ENCODE data around the gene FANCI.

The FANCI gene

DNA sequence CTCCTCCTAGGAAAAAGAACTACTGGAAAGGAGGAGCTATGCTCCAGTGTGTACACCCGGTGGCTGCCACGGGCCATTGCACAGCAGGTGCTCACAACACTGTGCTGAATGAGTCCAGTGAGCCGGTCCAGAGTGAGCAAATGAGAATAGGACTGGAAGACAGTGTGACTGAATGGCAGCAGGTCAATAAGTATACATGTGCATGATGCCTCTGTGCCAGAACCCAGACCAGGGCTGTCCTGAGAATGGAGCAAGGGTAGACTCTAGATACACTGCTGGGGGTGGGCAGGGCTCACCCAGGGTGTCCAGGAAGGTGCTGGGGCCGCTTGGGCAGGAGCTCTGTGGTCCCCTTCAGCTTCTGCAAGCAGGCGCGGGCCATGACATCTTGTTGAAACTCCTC lies 82.5 kb downstream of the FANCI start:
- no peak overlapping the region for H3K4me3 ChIP-seq (ENCODE audit: low read depth, low read length)
- no peak for DNase-seq (ENCODE audit: low read depth)

DNA sequence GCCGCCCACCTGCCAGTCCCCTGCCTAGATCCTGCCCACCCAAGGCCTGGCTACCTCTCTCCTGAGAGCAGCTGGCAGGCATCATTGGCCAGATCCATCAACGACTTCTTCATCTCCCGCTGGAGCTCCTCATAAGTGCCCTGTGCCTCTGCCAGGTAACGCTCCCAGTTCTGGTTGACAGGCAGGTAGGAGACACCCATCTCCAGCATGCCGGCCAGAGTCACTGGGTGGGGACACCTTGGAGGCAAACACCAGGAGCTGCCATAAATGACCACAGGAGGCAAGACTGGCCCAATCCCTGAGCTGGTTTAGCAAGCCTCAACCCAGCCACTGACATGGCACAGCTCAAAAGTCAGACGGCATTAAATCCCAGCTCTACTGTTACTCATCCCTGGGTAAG lies 83.3 kb downstream of the FANCI start:
- TF ChIP-seq, protein P1, sequence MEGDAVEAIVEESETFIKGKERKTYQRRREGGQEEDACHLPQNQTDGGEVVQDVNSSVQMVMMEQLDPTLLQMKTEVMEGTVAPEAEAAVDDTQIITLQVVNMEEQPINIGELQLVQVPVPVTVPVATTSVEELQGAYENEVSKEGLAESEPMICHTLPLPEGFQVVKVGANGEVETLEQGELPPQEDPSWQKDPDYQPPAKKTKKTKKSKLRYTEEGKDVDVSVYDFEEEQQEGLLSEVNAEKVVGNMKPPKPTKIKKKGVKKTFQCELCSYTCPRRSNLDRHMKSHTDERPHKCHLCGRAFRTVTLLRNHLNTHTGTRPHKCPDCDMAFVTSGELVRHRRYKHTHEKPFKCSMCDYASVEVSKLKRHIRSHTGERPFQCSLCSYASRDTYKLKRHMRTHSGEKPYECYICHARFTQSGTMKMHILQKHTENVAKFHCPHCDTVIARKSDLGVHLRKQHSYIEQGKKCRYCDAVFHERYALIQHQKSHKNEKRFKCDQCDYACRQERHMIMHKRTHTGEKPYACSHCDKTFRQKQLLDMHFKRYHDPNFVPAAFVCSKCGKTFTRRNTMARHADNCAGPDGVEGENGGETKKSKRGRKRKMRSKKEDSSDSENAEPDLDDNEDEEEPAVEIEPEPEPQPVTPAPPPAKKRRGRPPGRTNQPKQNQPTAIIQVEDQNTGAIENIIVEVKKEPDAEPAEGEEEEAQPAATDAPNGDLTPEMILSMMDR (IDR thresholded peaks at IDR 0.05; ENCODE audit: low read depth, low read length, missing control alignments) = no peak
- no peak overlapping the region for H3K4me3 ChIP-seq (ENCODE audit: low read depth, low read length)
- no peak for DNase-seq (ENCODE audit: low read depth)

More for the DNA sequence above, 82.5 kb downstream of the FANCI start:
- TF ChIP-seq, protein P1 (IDR thresholded peaks at IDR 0.05; ENCODE audit: low read depth, low read length, missing control alignments) = no peak

DNA sequence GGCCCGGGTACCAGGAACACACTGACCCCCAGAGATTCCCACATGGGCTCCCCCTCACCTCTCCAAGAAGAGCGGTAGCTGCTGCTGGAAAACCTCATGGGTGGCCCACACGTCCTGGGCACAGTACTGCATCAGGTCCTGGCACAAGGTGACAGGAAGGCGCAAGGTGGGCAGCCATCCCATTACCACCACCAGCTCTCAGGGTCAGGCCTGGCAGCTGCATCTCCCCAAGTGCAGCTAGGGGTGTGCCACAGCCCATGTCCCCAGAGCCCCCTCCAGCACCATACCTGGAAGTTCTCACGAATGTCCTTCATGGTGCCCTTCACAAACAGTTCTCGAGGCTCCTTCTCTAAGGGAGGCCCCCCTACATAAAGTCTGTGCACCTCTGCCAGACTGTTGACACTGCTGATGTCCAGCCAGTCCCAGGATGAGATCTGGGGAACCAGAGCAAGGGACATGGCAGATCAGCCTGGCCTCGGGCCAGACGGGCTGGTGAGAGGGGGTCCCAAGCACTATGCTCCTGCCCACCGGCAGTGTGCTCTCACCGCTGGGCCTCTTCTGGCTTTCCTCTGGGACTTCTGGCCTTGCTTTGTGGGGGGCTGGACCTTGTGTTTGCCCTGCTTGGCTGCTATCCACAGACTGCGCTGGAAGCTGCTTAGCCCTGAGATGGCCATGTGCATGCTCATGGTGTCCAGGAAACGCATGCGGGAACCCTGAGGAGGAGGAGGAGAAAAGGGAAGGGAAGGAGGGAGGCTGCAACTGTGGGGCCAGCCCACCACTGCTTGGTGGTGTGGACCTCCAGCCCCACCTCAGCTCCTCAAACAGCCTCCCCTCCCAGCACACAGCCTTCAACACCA lies 84.8 kb downstream of the FANCI start:
- TF ChIP-seq, protein P1 (IDR thresholded peaks at IDR 0.05; ENCODE audit: low read depth, low read length, missing control alignments) = no peak
- DNase-seq (ENCODE audit: low read depth) = no peak
- H3K4me3 ChIP-seq (ENCODE audit: low read depth, low read length) = no peak overlapping the region

DNA sequence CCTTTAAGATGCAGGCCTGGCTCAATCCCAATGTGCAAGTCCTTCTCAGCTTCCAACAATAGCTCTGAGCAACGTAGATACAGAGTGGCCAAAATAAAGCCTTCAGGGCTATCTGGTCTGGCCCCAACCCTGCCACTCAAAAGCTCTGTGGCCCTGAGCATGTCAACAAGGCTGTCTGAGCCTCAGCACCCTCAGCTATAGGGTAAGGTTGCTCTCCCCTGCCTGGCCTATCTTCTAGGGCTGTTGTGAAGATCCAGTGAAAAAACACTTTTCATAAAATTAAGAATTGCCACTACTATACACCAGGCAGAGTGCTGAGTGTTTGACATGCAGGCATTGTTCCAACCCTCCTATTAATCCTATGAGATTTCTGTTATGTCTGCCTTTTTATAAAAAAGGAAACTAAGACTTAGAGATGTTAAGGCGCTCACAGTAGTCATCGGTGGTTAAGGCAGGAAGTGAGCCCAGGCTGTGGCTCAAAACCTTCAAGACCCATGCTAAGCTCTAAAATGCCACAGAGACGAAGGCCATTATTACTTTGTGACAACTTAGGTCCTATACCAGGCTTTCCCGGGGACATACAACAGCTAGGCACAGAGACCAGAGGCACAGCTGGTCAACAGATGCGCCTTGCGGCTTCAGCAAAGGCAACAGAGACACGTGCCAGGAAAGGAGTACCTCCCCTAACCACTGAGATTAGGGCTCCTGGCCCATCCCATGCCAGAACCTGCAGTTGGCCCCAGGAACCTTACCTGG lies 85.7 kb downstream of the FANCI start:
- no peak overlapping the region for H3K4me3 ChIP-seq (ENCODE audit: low read depth, low read length)
- DNase-seq (ENCODE audit: low read depth) = no peak
- TF ChIP-seq, protein P1 (IDR thresholded peaks at IDR 0.05; ENCODE audit: low read depth, low read length, missing control alignments) = no peak

DNA sequence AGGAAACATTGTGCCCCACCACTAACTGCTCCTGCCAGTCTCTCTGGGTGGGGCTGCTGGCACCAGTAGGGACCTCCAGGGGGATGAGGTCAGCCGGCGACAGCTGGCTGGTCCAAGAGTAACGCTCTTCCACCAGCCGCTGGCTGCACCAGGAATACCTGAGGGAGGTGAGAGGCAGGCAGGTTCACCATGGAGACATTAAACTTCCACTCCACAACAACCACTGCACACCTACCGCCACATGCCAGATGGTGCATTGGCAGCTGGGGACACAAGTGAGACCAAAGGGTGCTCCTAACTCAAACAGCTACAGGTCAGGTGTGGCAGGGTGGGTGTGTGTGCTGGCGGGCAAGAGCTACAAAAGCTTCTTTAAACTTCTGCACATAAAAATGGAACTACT lies 86.3 kb downstream of the FANCI start:
- TF ChIP-seq, protein P1 (IDR thresholded peaks at IDR 0.05; ENCODE audit: low read depth, low read length, missing control alignments) = no peak
- no peak for DNase-seq (ENCODE audit: low read depth)
- H3K4me3 ChIP-seq (ENCODE audit: low read depth, low read length) = no peak overlapping the region

DNA sequence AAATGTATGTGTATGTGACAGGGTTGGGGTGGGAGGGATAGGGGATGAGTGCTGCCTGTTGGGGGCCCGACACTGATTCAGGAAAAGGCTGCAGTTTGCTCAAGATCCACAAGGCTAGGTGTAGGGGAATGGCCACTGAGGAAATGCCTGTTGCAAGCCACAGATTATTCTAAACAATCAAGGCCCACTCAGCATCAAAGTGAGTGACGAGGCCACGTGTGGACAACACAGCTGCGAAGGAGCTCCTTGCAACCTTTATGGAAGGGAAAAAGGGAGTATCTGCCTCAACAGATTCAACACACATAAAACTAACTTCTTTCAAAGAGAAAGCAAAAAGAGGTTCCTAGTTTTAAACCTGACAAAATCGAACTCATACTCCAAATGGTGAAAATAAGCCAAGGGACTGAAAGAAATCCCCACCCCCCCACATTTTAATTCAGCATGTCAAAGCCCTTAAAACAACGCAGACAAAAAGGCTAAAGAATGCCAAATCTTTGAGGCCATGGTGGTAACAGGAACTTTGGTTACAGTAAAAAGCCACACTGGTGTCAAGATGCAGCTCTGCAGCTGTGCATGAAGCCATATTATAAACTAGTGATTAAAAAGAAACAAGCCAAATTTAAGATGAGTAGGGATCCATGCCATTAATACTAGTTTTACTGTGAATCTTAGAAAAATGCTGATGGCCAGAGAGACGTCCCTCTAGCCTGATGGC lies 87.3 kb downstream of the FANCI start:
- TF ChIP-seq, protein P1 (IDR thresholded peaks at IDR 0.05; ENCODE audit: low read depth, low read length, missing control alignments) = no peak
- no peak for DNase-seq (ENCODE audit: low read depth)
- H3K4me3 ChIP-seq (ENCODE audit: low read depth, low read length) = no peak overlapping the region

All from GM12864 (cell line).